Testis (tissue), 3 donors: ENCODE results near the gene SMYD3. TPM values are rescaled to one million over a fixed set of nuclear protein-coding genes. Genes with fewer than 3 reads are reported as not detected.

Source experiments
- DNase-seq: peaks from one replicate; pipeline ENCODE4 v3.0.0-alpha.2; 2019
- H3K27ac ChIP-seq, 2 donors: fragments of 200-600 bp; sonication (generic); one replicate each; pipeline ENCODE4 v1.5.1; 2019
- H3K27me3 ChIP-seq: fragments of 200-600 bp; sonication (generic); one replicate; pipeline ENCODE4 v1.5.1; 2019
- H3K36me3 ChIP-seq: fragments of 200-600 bp; sonication (generic); one replicate; pipeline ENCODE4 v1.5.1; 2017; ENCODE audit warnings: low read depth; ENCODE audit errors: missing control alignments
- H3K4me1 ChIP-seq: fragments of 200-600 bp; sonication (generic); one replicate; pipeline ENCODE4 v1.5.1; 2019
- H3K4me3 ChIP-seq, 2 donors: fragments of 200-600 bp; sonication (generic); one replicate each; pipeline ENCODE4 v1.5.1; 2017 to 2019
- H3K9me3 ChIP-seq: fragments of 200-600 bp; sonication (generic); one replicate; pipeline ENCODE4 v1.5.1; 2017
- CTCF ChIP-seq, 3 experiments: fragments of 450-650 bp in 2 of 3; fragments of 200-600 bp in 1 of 3; sonication (generic) in 1 of 3; IDR thresholded peaks; one replicate each; pipeline ENCODE4 v1.5.1; 2016 to 2019; ENCODE audit warnings: antibody characterized with exemption in 3 of 3, mild to moderate bottlenecking in 2 of 3, moderate library complexity in 1 of 3
- POLR2A ChIP-seq: fragments of 450-650 bp; IDR thresholded peaks from one replicate; pipeline ENCODE4 v1.6.1; 2017; ENCODE audit warnings: antibody characterized with exemption, mild to moderate bottlenecking, moderate library complexity
- WGBS, 2 donors: methylation state at CpG; one replicate each; pipeline ENCODE4 v1.1.5; 2018; 5-methylcytosine and 5-hydroxymethylcytosine counted together
- intact Hi-C: fragments of 100-400 bp; cut with DNase I; formaldehyde crosslinking; loops from one replicate; pipeline ENCODE4 v1.15.1; 2023; ENCODE audit warnings: low total_unique reads
- polyA plus RNA-seq: library from polyadenylated mRNA; stranded (reverse); fragments of 350-450 nt; fragmentation: Illumina TruSeq; extraction: RNeasy Lipid Tissue Mini Kit (QIAGEN cat#74804); gene quantifications from one replicate; pipeline ENCODE4 v1.2.3, GENCODE V29; 2014; ENCODE audit warnings: low read depth, low replicate concordance; ENCODE audit not compliant: insufficient read depth
- total RNA-seq, 2 donors: library from RNA; depleted of rRNA; stranded (reverse); fragments of >200 nt; gene quantifications; one replicate each; pipeline ENCODE4 v1.2.3, GENCODE V29; 2016

Gene SMYD3
- total and polyA plus RNA-seq, 3 donors from 2014 or later, result 23.0 to 38.8 (median 38.7) TPM

- H3K9me3 ChIP-seq, result no peaks in the 10 kb centered on the region
- 68 to 69% methylated on average over 24 to 25 of the region's 25 CpGs for WGBS, 2 donors
- no peak overlapping the region for H3K4me3 ChIP-seq
- DNase-seq, result no peak
- H3K4me1 ChIP-seq, result no peaks in the 10 kb centered on the region
- H3K36me3 ChIP-seq, result no peaks in the 10 kb centered on the region
- intact Hi-C loops, result no loop called here
- no peaks in the 10 kb centered on the region for H3K27me3 ChIP-seq
- no peak overlapping the region for H3K27ac ChIP-seq
- TF ChIP-seq CTCF (IDR thresholded peaks at IDR 0.05), result no peak
- TF ChIP-seq POLR2A, result no peak
These were observed 360.1 kb downstream of the SMYD3 start for GRCh38 chr1:246146804-246147523.

- no peak overlapping the region for H3K27ac ChIP-seq
- no peaks in the 10 kb centered on the region for H3K27me3 ChIP-seq
- intact Hi-C loops, result no loop called here
- TF ChIP-seq CTCF (IDR thresholded peaks at IDR 0.05) (no peak), POLR2A (no peak)
- DNase-seq, result no peak
- H3K36me3 ChIP-seq, result no peaks in the 10 kb centered on the region
- H3K4me3 ChIP-seq, result no peak overlapping the region
- WGBS, 2 donors, result 86 to 92% methylated on average over 4 of the region's 4 CpGs
- no peaks in the 10 kb centered on the region for H3K4me1 ChIP-seq
- H3K9me3 ChIP-seq, result no peaks in the 10 kb centered on the region
These were observed 361.2 kb downstream of the SMYD3 start for GRCh38 chr1:246145900-246146299.

- 74 to 90% methylated on average over 3 of the region's 3 CpGs for WGBS, 2 donors
- TF ChIP-seq CTCF (IDR thresholded peaks at IDR 0.05) (no peak), POLR2A (no peak)
- Histone ChIP-seq H3K27me3 (no peaks in the 10 kb centered on the region), H3K36me3 (no peaks in the 10 kb centered on the region), H3K4me1 (no peaks in the 10 kb centered on the region), H3K4me3 (no peak overlapping the region), H3K27ac (no peak overlapping the region), H3K9me3 (no peaks in the 10 kb centered on the region)
- intact Hi-C loops, result no loop called here
- DNase-seq, result peak; percentile 30
These were observed 362.1 kb downstream of the SMYD3 start for GRCh38 chr1:246144931-246145330.

GRCh38 chr1:246142320-246142893, 364.7 kb downstream of the SMYD3 start:
- no peak overlapping the region for H3K4me3 ChIP-seq
- intact Hi-C loops, result no loop called here
- WGBS, 2 donors, result 90 to 92% methylated on average over 10 of the region's 10 CpGs
- no peak overlapping the region for H3K27ac ChIP-seq
- H3K36me3 ChIP-seq, result no peaks in the 10 kb centered on the region
- TF ChIP-seq CTCF (IDR thresholded peaks at IDR 0.05) (no peak), POLR2A (no peak)
- no peaks in the 10 kb centered on the region for H3K4me1 ChIP-seq
- no peak for DNase-seq
- H3K27me3 ChIP-seq, result no peaks in the 10 kb centered on the region
- no peaks in the 10 kb centered on the region for H3K9me3 ChIP-seq

- H3K4me1 ChIP-seq, result no peaks in the 10 kb centered on the region
- H3K9me3 ChIP-seq, result no peaks in the 10 kb centered on the region
- H3K4me3 ChIP-seq, result no peak overlapping the region
- intact Hi-C loops, result no loop called here
- H3K27ac ChIP-seq, result no peak overlapping the region
- TF ChIP-seq POLR2A (no peak), CTCF (IDR thresholded peaks at IDR 0.05) (no peak)
- no peaks in the 10 kb centered on the region for H3K27me3 ChIP-seq
- DNase-seq, result no peak
- WGBS, 2 donors, result 92 to 93% methylated on average over 4 of the region's 4 CpGs
- H3K36me3 ChIP-seq, result no peaks in the 10 kb centered on the region
These were observed 365.8 kb downstream of the SMYD3 start for GRCh38 chr1:246141306-246141705.
